PFSK-1 (cell line): Measurements from ENCODE around the gene GLB1L3.

Experiments used
- FOXP2 ChIP-seq: optimal IDR thresholded peaks from 2 replicates; pipeline ENCODE3; 2011; ENCODE audit warnings: borderline replicate concordance, control low read depth, inconsistent platforms; ENCODE audit not compliant: insufficient read depth; ENCODE audit errors: extremely low read length, extremely low read depth
- POLR2AphosphoS5 ChIP-seq: IDR thresholded peaks from 2 replicates; pipeline ENCODE4 v1.6.1; 2012; ENCODE audit warnings: low read depth, mild to moderate bottlenecking, control low read depth, low read length, moderate library complexity
- REST ChIP-seq, 2 experiments: IDR thresholded peaks; 2 replicates each; pipeline versions ENCODE4 v1.6.1 to v1.8.0; 2011 to 2012; ENCODE audit warnings: low read depth in 2 of 2, low read length in 2 of 2, control low read depth in 1 of 2, inconsistent platforms in 1 of 2, mild to moderate bottlenecking in 1 of 2, moderate library complexity in 1 of 2; ENCODE audit not compliant: insufficient read depth in 1 of 2
- SIN3A ChIP-seq: IDR thresholded peaks from 2 replicates; pipeline ENCODE4 v1.6.1; 2012; ENCODE audit warnings: mild to moderate bottlenecking, low read length, moderate library complexity, borderline replicate concordance; ENCODE audit not compliant: insufficient read depth
- TAF1 ChIP-seq: IDR thresholded peaks from 2 replicates; pipeline ENCODE4 v1.6.1; 2012; ENCODE audit warnings: low read length, control low read depth, borderline replicate concordance; ENCODE audit not compliant: insufficient read depth

Gene GLB1L3

DNA sequence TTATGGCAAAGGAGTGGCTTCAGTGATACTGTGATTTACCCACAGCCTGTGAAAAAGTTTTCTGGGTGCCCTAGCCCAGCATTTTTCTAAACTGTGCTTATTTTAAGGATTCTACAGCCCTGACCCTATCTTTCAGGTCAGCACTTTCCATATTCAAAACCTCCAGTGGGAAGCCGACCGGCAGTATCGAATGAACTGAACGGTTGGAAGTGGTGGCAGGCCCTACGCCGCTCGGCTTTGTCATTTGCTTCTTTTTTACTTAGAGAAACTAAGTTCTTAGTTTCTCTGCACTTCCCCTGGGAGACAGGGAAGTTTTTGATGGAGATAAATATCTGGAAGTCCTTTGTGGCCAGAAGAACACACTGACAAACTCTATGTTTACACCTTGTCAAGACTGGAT, 56.6 kb downstream of the GLB1L3 start:
- TF ChIP-seq FOXP2 (no peak), POLR2AphosphoS5 (no peak), SIN3A (no peak), REST (IDR thresholded peaks at IDR 0.05; ENCODE audit: insufficient read depth in 1 of 2, low read depth in 2 of 2, low read length in 2 of 2) (no peak), TAF1 (no peak)

- TF ChIP-seq POLR2AphosphoS5 (no peak), SIN3A (no peak), REST (IDR thresholded peaks at IDR 0.05; ENCODE audit: insufficient read depth in 1 of 2, low read depth in 2 of 2, low read length in 2 of 2) (no peak), FOXP2 (no peak), TAF1 (no peak)
These were observed 57.1 kb downstream of the GLB1L3 start for GRCh38 chr11:134333312-134333711.

DNA sequence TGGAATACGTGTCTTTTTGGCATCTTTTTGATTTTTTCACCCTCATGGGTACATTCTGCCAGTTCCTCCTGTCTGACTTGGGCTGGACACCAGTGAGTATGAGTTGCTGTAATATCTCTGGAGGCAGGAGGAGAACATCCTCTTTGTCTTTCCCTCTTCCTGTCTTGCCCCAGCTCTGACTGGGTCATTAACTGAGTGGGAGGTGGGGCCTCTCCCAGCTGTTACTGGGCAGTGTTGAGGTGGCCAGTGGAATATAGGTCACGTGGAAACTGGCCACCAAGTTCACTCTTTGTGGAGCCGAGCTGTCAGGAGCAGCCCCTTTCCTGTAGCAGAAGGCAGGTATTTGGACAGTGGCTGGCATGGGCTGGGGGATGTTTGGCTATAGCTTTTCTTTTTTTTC, 57.8 kb downstream of the GLB1L3 start:
- TF ChIP-seq TAF1 (no peak), POLR2AphosphoS5 (no peak), SIN3A (no peak), REST (IDR thresholded peaks at IDR 0.05; ENCODE audit: insufficient read depth in 1 of 2, low read depth in 2 of 2, low read length in 2 of 2) (no peak), FOXP2 (no peak)

- no peak for TF ChIP-seq TAF1
These were observed 58.8 kb downstream of the GLB1L3 start for GRCh38 chr11:134334796-134335571.

GRCh38 chr11:134337051-134337450, 60.9 kb downstream of the GLB1L3 start:
- TF ChIP-seq SIN3A (no peak), POLR2AphosphoS5 (no peak), REST (IDR thresholded peaks at IDR 0.05; ENCODE audit: insufficient read depth in 1 of 2, low read depth in 2 of 2, low read length in 2 of 2) (no peak), TAF1 (no peak), FOXP2 (no peak)

- TF ChIP-seq POLR2AphosphoS5: no peak
- TF ChIP-seq FOXP2: no peak
- TF ChIP-seq TAF1: no peak
These were observed 61.9 kb downstream of the GLB1L3 start for GRCh38 chr11:134338068-134338467.
